ENCODE measurements around the gene KREMEN1. TPM values are rescaled to one million over a fixed set of nuclear protein-coding genes. Genes with fewer than 3 reads are reported as not detected.
A peak's percentile ranks its signal among the peaks of the same experiment; 100 is the strongest.

KREMEN1 gene
- total and polyA plus RNA-seq, 9 of the 15 experiments (the other 6 are each of a cell fraction or from before 2014, with no cell fraction given): 0.69 to 11.5 (median 4.3) TPM

- TF ChIP-seq TEAD2 (tag; IDR thresholded peaks at IDR 0.05) (no peak), RBM17 (IDR thresholded peaks at IDR 0.05; ENCODE audit: borderline replicate concordance, low read depth, low read length) (no peak), REST (IDR thresholded peaks at IDR 0.05; ENCODE audit: borderline replicate concordance) (peak; percentile 61; the same call in 1 of the 2 replicates), REST (CRISPR knock-in tag; IDR thresholded peaks at IDR 0.05; ENCODE audit: low read depth) (no peak), CTCFL (IDR thresholded peaks at IDR 0.05; ENCODE audit: borderline replicate concordance, insufficient read depth, low read depth, low read length, poor library complexity, severe bottlenecking) (peak; percentile 21)
These were observed 83.7 kb downstream of the KREMEN1 start (continued) for GRCh38 chr22:29156507-29156906.
